HEK293T (cell line): ENCODE results near the gene TMEM117.

ENCODE experiments used
- ARNT ChIP-seq: fragments of 450-650 bp; IDR thresholded peaks from 2 replicates; pipeline ENCODE4 v1.6.1; 2017; ENCODE audit warnings: mild to moderate bottlenecking
- FOXK2 ChIP-seq: fragments of 450-650 bp; IDR thresholded peaks from 2 replicates; pipeline ENCODE4 v1.6.1; 2016; ENCODE audit warnings: mild to moderate bottlenecking
- FOXM1 ChIP-seq: fragments of 450-650 bp; IDR thresholded peaks from 2 replicates; pipeline ENCODE4 v1.6.1; 2017; ENCODE audit warnings: mild to moderate bottlenecking, borderline replicate concordance
- LEF1 ChIP-seq: fragments of 450-650 bp; IDR thresholded peaks from 2 replicates; pipeline ENCODE4 v1.6.1; 2017; ENCODE audit warnings: mild to moderate bottlenecking, borderline replicate concordance
- NFRKB ChIP-seq: fragments of 450-650 bp; IDR thresholded peaks from 2 replicates; pipeline ENCODE4 v1.6.1; 2016; ENCODE audit warnings: mild to moderate bottlenecking, moderate library complexity
- SP1 ChIP-seq: fragments of 450-650 bp; IDR thresholded peaks from 2 replicates; pipeline ENCODE4 v1.6.1; 2017
- ZNF384 ChIP-seq: fragments of 450-650 bp; IDR thresholded peaks from 2 replicates; pipeline ENCODE4 v1.6.1; 2016

GRCh38 chr12:43806737-43807072 is 29.2 kb upstream of the TMEM117 start:
- no peak for TF ChIP-seq SP1
- TF ChIP-seq ZNF384: no peak
- no peak for TF ChIP-seq LEF1
- TF ChIP-seq FOXK2: no peak
- no peak for TF ChIP-seq ARNT
- TF ChIP-seq FOXM1: no peak
- TF ChIP-seq NFRKB: no peak
